ENCODE data around the gene TUFT1.

- no peak for TF ChIP-seq CTCF (IDR thresholded peaks at IDR 0.05)
- no peak for TF ChIP-seq POLR2AphosphoS5 (IDR thresholded peaks at IDR 0.05; ENCODE audit: insufficient read depth in 1 of 2, low read depth in 1 of 2)
Measured at GRCh38 chr1:151504252-151504651, 35.9 kb upstream of the TUFT1 start.

All from vagina (tissue), 2 donors.